ENCODE data around the gene PRKCZ. TPM values are rescaled to one million over a fixed set of nuclear protein-coding genes. Genes with fewer than 3 reads are reported as not detected.

Gene PRKCZ
- polyA plus RNA-seq, 3 donors, result 0.74 to 1.9 (median 1.4) TPM

DNA sequence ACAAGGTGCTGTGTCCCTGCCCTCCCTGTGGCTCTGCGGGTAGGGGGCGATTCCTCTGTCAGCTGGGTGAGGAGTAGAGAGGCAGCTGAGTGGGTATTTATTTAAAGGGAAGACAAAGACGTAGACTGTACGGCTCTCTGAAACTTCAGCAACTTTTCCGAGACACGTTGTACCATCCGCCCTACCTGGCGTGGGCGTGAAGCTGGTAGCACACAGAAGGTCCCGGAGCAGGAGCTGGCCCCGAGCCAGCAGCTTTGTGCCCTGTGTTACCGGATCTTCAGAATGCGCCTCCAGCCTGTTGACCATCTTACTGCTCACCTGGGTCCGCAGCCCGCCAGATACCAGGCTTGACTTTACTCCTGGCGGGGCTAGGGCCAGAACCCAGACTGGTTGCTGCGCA is 34.9 kb downstream of the PRKCZ start:
- H4K20me1 ChIP-seq (ENCODE audit: insufficient read depth, low read length), result no peaks in the 10 kb centered on the region

GRCh38 chr1:2086446-2087078 is 36.4 kb downstream of the PRKCZ start:
- peaks cover 3% of the 10 kb centered on the region for H3K4me1 Mint-ChIP-seq
- Histone ChIP-seq H3K4me2 (replicated peaks; ENCODE audit: extremely low read depth, low read length, poor library complexity, severe bottlenecking) (no peak overlapping the region), H3K27ac (ENCODE audit: low read depth in 1 of 2, low read length in 2 of 2) (no peak overlapping the region), H2AFZ (ENCODE audit: insufficient read depth, low read depth, low read length, poor library complexity, severe bottlenecking) (no peak overlapping the region), H3K9ac (ENCODE audit: insufficient read depth, low read length, poor library complexity, severe bottlenecking) (no peak overlapping the region), H4K20me1 (ENCODE audit: insufficient read depth, low read length) (no peaks in the 10 kb centered on the region), H3K4me3 (replicated peaks in 1 of 3; ENCODE audit: low read depth in 2 of 3, low read length in 3 of 3) (no peak overlapping the region), H3K9me3 (replicated peaks in 1 of 2; ENCODE audit: control insufficient read depth in 1 of 2, insufficient read depth in 1 of 2, low read length in 2 of 2) (no peaks in the 10 kb centered on the region), H3K36me3 (replicated peaks in 1 of 2; ENCODE audit: control insufficient read depth in 1 of 2, insufficient read depth in 2 of 2, low read length in 2 of 2) (no peaks in the 10 kb centered on the region), H3K79me2 (ENCODE audit: insufficient read depth, low read length) (no peaks in the 10 kb centered on the region), H3K27me3 (ENCODE audit: control insufficient read depth in 2 of 2, insufficient read depth in 2 of 2, low read length in 2 of 2) (no peaks in the 10 kb centered on the region), H3K4me1 (ENCODE audit: control insufficient read depth in 1 of 2, insufficient read depth in 2 of 2, low read length in 2 of 2) (no peaks in the 10 kb centered on the region)
- intact Hi-C loops (cut with micrococcal nuclease), result no loop called here
- H3K27ac Mint-ChIP-seq, result no peak overlapping the region
- no peak for DNase-seq
- no peaks in the 10 kb centered on the region for H3K9me3 Mint-ChIP-seq
- peaks cover 0 to 4% (median 4%) of the 10 kb centered on the region in 3 donors for H3K27me3 Mint-ChIP-seq (ENCODE audit: low read depth in 3 of 3)
- no peak overlapping the region for H3K4me3 Mint-ChIP-seq
- no peak for TF ChIP-seq CTCF (IDR thresholded peaks at IDR 0.05)
- 99% methylated on average over 24 of the region's 26 CpGs for whole genome bisulfite sequencing (ENCODE audit: insufficient coverage)
- H3K36me3 Mint-ChIP-seq, result no peaks in the 10 kb centered on the region

More for the DNA sequence above, 34.9 kb downstream of the PRKCZ start:
- H3K27ac Mint-ChIP-seq, result no peak overlapping the region
- Histone ChIP-seq H3K79me2 (ENCODE audit: insufficient read depth, low read length) (no peaks in the 10 kb centered on the region), H3K4me2 (replicated peaks; ENCODE audit: extremely low read depth, low read length, poor library complexity, severe bottlenecking) (no peak overlapping the region), H3K4me1 (ENCODE audit: control insufficient read depth in 1 of 2, insufficient read depth in 2 of 2, low read length in 2 of 2) (no peaks in the 10 kb centered on the region), H3K36me3 (replicated peaks in 1 of 2; ENCODE audit: control insufficient read depth in 1 of 2, insufficient read depth in 2 of 2, low read length in 2 of 2) (no peaks in the 10 kb centered on the region), H3K9ac (ENCODE audit: insufficient read depth, low read length, poor library complexity, severe bottlenecking) (no peak overlapping the region), H2AFZ (ENCODE audit: insufficient read depth, low read depth, low read length, poor library complexity, severe bottlenecking) (no peak overlapping the region), H3K9me3 (replicated peaks in 1 of 2; ENCODE audit: control insufficient read depth in 1 of 2, insufficient read depth in 1 of 2, low read length in 2 of 2) (peaks cover 0 to 3% of the 10 kb centered on the region in 2 donors), H3K27ac (ENCODE audit: low read depth in 1 of 2, low read length in 2 of 2) (no peak overlapping the region), H3K4me3 (replicated peaks in 1 of 3; ENCODE audit: low read depth in 2 of 3, low read length in 3 of 3) (no peak overlapping the region), H3K27me3 (ENCODE audit: control insufficient read depth in 2 of 2, insufficient read depth in 2 of 2, low read length in 2 of 2) (no peaks in the 10 kb centered on the region)
- H3K36me3 Mint-ChIP-seq, result no peaks in the 10 kb centered on the region
- WGBS (ENCODE audit: insufficient coverage), result 99% methylated on average over 17 of the region's 17 CpGs
- peaks cover 2% of the 10 kb centered on the region in 3 donors for H3K27me3 Mint-ChIP-seq (ENCODE audit: low read depth in 3 of 3)
- intact Hi-C loops (cut with micrococcal nuclease), result no loop called here
- TF ChIP-seq CTCF (IDR thresholded peaks at IDR 0.05), result no peak
- H3K4me1 Mint-ChIP-seq, result no peaks in the 10 kb centered on the region
- H3K9me3 Mint-ChIP-seq, result peaks cover 1 to 9% (median 5%) of the 10 kb centered on the region in 7 donors
- no peak for DNase-seq
- H3K4me3 Mint-ChIP-seq, result no peak overlapping the region
